Spinal cord (tissue), 10 donors: ENCODE results near the gene HIBADH. TPM values are rescaled to one million over a fixed set of nuclear protein-coding genes. Genes with fewer than 3 reads are reported as not detected.
"Not testable (repeated sequence)": the region's sequence is repeated elsewhere in the genome, so short reads cannot be mapped to it uniquely, and the experiment has no call there.

Experiments used
- DNase-seq, 6 donors: peaks; one replicate each; pipeline versions ENCODE4 v3.0.0 to v3.0.0-alpha.2; 2013 to 2015; ENCODE audit warnings: low spot score in 6 of 6, low read depth in 4 of 6
- H3K27ac ChIP-seq: one replicate; pipeline ENCODE4 v1.5.1; 2013; ENCODE audit warnings: low read depth, low read length, control low read depth
- H3K27me3 ChIP-seq: one replicate; pipeline ENCODE4 v1.6.1; 2013; ENCODE audit warnings: low read length; ENCODE audit not compliant: control insufficient read depth, insufficient read depth
- H3K36me3 ChIP-seq: one replicate; pipeline ENCODE4 v1.6.1; 2013; ENCODE audit warnings: low read length; ENCODE audit not compliant: control insufficient read depth, insufficient read depth
- H3K4me1 ChIP-seq: one replicate; pipeline ENCODE4 v1.6.1; 2013; ENCODE audit warnings: low read length; ENCODE audit not compliant: control insufficient read depth, insufficient read depth
- H3K4me3 ChIP-seq: one replicate; pipeline ENCODE4 v1.5.1; 2013; ENCODE audit warnings: low read depth, low read length, control low read depth
- H3K9me3 ChIP-seq: one replicate; pipeline ENCODE4 v1.6.1; 2013; ENCODE audit warnings: low read length; ENCODE audit not compliant: control insufficient read depth, insufficient read depth
- WGBS: methylation state at CpG from one replicate; pipeline ENCODE4 v1.1.5; 2013; ENCODE audit warnings: missing lambda C conversion rate; ENCODE audit not compliant: insufficient coverage; 5-methylcytosine and 5-hydroxymethylcytosine counted together
- polyA plus RNA-seq, 2 donors: library from polyadenylated mRNA; unstranded; fragments of 120-200 nt; gene quantifications; one replicate each; pipeline ENCODE4 v1.2.1, GENCODE V29; 2013; ENCODE audit not compliant: insufficient read length in 2 of 2
- total RNA-seq, 2 donors: library from RNA; depleted of rRNA in 1 of 2; stranded (reverse); fragments of 120-200 nt in 1 of 2; fragments of >200 nt in 1 of 2; gene quantifications; one replicate each; pipeline versions ENCODE4 v1.2.3 to v1.2.4, GENCODE V29; 2013 to 2014
- donor health status: healthy.

Gene HIBADH
- total and polyA plus RNA-seq, 4 donors, result 27.2 to 52.7 (median 30.2) TPM

- DNase-seq, H3K36me3 ChIP-seq, H3K9me3 ChIP-seq, H3K4me1 ChIP-seq, H3K4me3 ChIP-seq, H3K27ac ChIP-seq, H3K27me3 ChIP-seq: not testable (repeated sequence)
- no CpG with 5 or more reads among the region's 1 CpG for WGBS
These were observed 151.3 kb downstream of the HIBADH start for GRCh38 chr7:27511370-27511769.

DNA sequence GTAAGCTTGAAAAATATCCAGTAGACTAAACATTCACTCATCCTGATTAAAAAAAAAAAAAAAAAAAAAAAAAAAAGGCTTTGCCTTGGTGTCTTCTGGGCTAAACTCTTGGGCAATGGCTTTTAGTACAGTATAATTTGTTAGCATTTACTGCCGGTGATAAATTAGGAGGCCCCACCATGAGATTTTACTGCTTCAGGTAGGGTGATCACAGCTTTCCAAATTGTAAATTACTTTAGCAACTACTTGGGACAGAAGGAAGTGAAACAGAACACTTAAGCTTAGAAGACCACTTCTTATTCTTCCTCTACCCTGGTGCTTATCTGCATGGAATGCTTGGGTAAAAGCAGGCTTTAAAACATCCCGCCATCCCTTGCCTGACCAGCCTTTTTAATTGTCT is 152.1 kb downstream of the HIBADH start:
- no peak overlapping the region for H3K27ac ChIP-seq
- no peaks in the 10 kb centered on the region for H3K9me3 ChIP-seq
- no peaks in the 10 kb centered on the region for H3K27me3 ChIP-seq
- H3K36me3 ChIP-seq, result no peaks in the 10 kb centered on the region
- H3K4me3 ChIP-seq, result no peak overlapping the region
- no CpG with 5 or more reads among the region's 2 CpGs for WGBS
- H3K4me1 ChIP-seq, result no peaks in the 10 kb centered on the region
- DNase-seq, result no peak

DNA sequence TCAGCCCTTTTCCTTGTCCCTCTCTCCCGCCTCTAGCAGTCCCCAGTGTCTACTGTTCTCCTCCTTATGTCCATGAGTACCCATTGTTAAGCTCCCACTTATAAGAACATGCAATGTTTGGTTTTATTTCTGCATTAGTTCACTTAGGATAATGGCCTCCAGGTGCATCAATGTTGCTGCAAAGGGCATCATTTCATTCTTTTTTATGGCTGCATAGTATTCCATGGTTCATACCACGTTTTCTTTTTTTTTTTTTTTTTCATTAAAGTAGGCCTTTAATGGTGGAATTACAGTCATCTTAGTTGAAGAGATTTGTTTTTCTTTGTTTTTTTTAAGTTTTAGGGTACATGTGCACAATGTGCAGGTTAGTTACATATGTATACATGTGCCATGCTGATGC is 160.8 kb downstream of the HIBADH start:
- not testable (repeated sequence) for H3K9me3 ChIP-seq, H3K36me3 ChIP-seq, H3K4me1 ChIP-seq, H3K4me3 ChIP-seq, H3K27me3 ChIP-seq, DNase-seq, H3K27ac ChIP-seq
- no CpG with 5 or more reads among the region's 2 CpGs for WGBS

- no peaks in the 10 kb centered on the region for H3K4me1 ChIP-seq
- no peak overlapping the region for H3K27ac ChIP-seq
- no peak for DNase-seq
- no peak overlapping the region for H3K4me3 ChIP-seq
- no peaks in the 10 kb centered on the region for H3K27me3 ChIP-seq
- no peaks in the 10 kb centered on the region for H3K9me3 ChIP-seq
- H3K36me3 ChIP-seq, result no peaks in the 10 kb centered on the region
- 92% methylated on average over 6 of the region's 6 CpGs for WGBS
These were observed 161.7 kb downstream of the HIBADH start for GRCh38 chr7:27501001-27501400.

DNA sequence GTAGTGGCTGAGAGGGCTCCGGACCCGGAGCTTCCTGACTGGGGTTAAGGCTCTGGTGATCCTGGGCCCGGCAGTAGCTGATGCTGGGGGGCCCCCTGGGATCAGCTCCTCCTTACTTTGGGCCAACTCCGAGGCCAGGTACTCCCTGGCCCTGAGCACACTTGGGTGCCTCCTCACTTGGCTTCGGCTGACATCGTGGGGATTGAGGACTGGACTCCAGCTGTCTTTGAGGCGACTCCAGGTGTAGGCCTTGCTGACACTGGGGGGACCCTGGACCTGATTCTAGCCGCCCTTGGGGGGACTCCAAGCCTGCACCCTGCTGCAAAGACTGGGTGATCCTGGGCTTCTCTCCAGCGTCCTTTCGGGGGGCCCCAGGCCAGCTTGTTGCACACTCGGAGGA is 170.5 kb downstream of the HIBADH start:
- WGBS, result 92% methylated on average over 11 of the region's 11 CpGs
- no peaks in the 10 kb centered on the region for H3K9me3 ChIP-seq
- peaks cover 6% of the 10 kb centered on the region for H3K36me3 ChIP-seq
- no peak overlapping the region for H3K27ac ChIP-seq
- H3K4me3 ChIP-seq, result no peak overlapping the region
- H3K27me3 ChIP-seq, result no peaks in the 10 kb centered on the region
- no peak for DNase-seq
- no peaks in the 10 kb centered on the region for H3K4me1 ChIP-seq

GRCh38 chr7:27491534-27491933 is 171.1 kb downstream of the HIBADH start:
- Histone ChIP-seq H3K4me1 (no peaks in the 10 kb centered on the region), H3K27ac (no peak overlapping the region), H3K36me3 (peaks cover 6% of the 10 kb centered on the region), H3K27me3 (no peaks in the 10 kb centered on the region), H3K4me3 (no peak overlapping the region), H3K9me3 (no peaks in the 10 kb centered on the region)
- DNase-seq, result no peak
- WGBS, result 96% methylated on average over 21 of the region's 21 CpGs

DNA sequence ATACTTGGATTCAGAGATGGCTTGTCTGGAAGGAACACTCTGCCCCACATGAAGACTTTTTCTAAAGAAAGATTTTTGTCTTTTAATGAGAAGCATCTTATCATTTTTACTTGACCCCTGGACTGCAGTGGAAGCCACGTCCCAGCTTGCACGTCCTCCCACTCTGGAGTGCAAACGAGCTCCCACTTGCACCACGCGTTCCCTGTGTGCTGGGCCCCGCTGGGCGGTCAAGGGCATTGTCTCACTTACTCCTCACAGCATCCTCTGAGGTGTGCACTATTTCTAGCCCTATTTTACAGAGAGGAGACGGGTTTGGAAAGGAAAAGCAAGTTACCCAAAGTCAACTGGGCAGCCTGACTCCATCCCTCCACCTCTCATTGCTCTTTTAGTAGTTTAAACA is 175.2 kb downstream of the HIBADH start:
- H3K9me3 ChIP-seq, result no peaks in the 10 kb centered on the region
- 91% methylated on average over 7 of the region's 8 CpGs for WGBS
- no peaks in the 10 kb centered on the region for H3K4me1 ChIP-seq
- H3K27ac ChIP-seq, result no peak overlapping the region
- H3K4me3 ChIP-seq, result no peak overlapping the region
- DNase-seq, result no peak
- peaks cover 6% of the 10 kb centered on the region for H3K36me3 ChIP-seq
- H3K27me3 ChIP-seq, result no peaks in the 10 kb centered on the region

DNA sequence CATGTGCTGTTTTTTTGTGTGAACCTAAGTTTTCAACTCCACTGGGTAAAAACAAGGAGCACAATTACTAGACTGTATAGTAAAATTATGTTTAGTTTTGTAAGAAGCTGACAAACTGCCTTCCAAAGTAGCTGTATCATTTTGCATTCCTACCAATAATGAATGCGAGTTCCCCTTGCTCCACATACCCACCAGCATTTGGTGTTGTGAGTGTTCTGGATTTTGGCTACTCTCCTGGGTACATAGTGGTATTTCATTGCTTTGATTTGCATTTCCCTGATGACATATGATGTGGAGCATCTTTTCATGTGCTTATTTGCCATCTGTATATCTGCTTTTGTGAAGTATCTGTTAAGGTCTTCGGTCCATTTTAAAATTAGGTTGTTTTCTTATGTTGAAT is 178.2 kb downstream of the HIBADH start:
- WGBS, result no CpG with 5 or more reads among the region's 2 CpGs
- Histone ChIP-seq H3K4me3 (no peak overlapping the region), H3K27me3 (no peaks in the 10 kb centered on the region), H3K9me3 (no peaks in the 10 kb centered on the region), H3K27ac (no peak overlapping the region), H3K36me3 (no peaks in the 10 kb centered on the region), H3K4me1 (no peaks in the 10 kb centered on the region)
- peak in 1 of 6 donors; percentile 50 for DNase-seq

GRCh38 chr7:27482219-27482618 is 180.5 kb downstream of the HIBADH start:
- Histone ChIP-seq H3K27me3 (no peaks in the 10 kb centered on the region), H3K9me3 (no peaks in the 10 kb centered on the region), H3K36me3 (no peaks in the 10 kb centered on the region), H3K27ac (no peak overlapping the region), H3K4me1 (no peaks in the 10 kb centered on the region), H3K4me3 (no peak overlapping the region)
- no peak for DNase-seq
- no CpG with 5 or more reads among the region's 1 CpG for WGBS

GRCh38 chr7:27478556-27478955 is 184.1 kb downstream of the HIBADH start:
- Histone ChIP-seq H3K4me3 (no peak overlapping the region), H3K36me3 (no peaks in the 10 kb centered on the region), H3K27ac (no peak overlapping the region), H3K27me3 (no peaks in the 10 kb centered on the region), H3K4me1 (no peaks in the 10 kb centered on the region), H3K9me3 (no peaks in the 10 kb centered on the region)
- DNase-seq, result no peak
